AG10803 (cell line): ENCODE measurements around the gene DIABLO.
"Not testable (repeated sequence)": the region's sequence is repeated elsewhere in the genome, so short reads cannot be mapped to it uniquely, and the experiment has no call there.

Experiments used
- DNase-seq: peaks from one replicate; pipeline ENCODE4 v3.0.0; 2010; ENCODE audit warnings: low read depth
- H3K4me3 ChIP-seq: 2 replicates; pipeline ENCODE4 v1.5.1; 2011; ENCODE audit warnings: mild to moderate bottlenecking, low read length, control low read depth
- CTCF ChIP-seq: conservative IDR thresholded peaks from 2 replicates; pipeline ENCODE4 v1.5.1; 2011; ENCODE audit warnings: mild to moderate bottlenecking, low read length, control low read depth, inconsistent platforms

DIABLO gene

GRCh38 chr12:122184517-122184916, 41.3 kb downstream of the DIABLO start:
- no peak for TF ChIP-seq CTCF
- DNase-seq = no peak
- H3K4me3 ChIP-seq = no peak overlapping the region

DNA sequence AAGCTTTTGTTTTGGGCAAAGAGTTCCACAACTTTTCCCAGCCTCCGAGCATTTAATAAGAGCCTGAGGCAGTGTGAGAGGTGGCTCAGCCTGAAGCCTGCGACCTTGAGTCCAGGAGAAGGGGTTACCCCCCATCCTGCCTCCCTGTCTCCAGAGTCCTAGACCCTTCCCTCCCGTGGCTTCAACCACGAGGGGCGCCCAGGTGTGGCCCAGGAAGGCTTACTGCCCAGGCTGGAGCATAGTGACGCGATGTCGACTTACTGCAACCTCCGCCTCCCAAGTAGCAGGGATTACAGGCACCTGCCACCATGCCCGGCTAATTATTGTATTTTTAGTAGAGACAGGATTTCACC, 42.3 kb downstream of the DIABLO start:
- no peak for DNase-seq
- H3K4me3 ChIP-seq = peak overlapping the region; percentile 53
- TF ChIP-seq CTCF = no peak

DNA sequence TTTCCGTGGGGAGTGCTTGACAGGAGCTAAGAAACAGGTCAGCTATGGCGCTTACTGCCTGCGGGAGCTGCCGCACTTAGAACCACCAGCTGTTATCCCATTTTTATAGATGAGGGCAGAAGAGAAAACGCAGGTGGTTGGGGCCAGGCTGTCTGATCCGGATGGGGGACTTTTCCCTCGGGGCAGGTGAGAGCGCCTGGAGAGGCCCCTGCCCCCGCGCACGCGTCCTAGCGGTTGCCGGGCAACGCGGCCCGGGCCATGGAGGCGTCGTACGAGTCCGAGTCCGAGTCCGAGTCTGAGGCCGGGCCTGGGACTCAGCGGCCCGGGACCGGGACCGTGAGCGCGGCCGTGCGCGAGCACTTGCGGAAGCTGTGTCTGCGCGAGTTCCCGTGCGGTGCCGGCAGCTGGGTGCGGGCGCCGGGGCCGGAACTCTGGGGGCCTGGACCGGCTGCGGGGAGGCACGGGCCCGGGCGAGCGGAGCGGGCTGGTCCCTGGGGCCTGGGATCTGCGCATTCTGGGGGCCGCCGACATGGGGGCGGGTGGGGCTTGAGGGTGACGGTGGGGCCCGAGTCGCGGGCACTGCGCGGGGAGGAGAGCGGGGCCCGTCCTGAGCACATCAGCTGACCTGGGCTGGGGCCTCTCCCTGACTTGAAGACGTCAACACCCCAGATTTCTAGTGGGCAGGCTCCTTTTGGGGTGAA, 42.8 kb downstream of the DIABLO start, which contains the start of gene LRRC43:
Gene LRRC43, plus strand, starts transcription at position 237 of the 701 bp plus-strand sequence. Its CDS starts 22 bp downstream, at position 259.
- peak; percentile 27 for DNase-seq
- H3K4me3 ChIP-seq = peak within 1 kb of the TSS; percentile 53
- no peak for TF ChIP-seq CTCF

DNA sequence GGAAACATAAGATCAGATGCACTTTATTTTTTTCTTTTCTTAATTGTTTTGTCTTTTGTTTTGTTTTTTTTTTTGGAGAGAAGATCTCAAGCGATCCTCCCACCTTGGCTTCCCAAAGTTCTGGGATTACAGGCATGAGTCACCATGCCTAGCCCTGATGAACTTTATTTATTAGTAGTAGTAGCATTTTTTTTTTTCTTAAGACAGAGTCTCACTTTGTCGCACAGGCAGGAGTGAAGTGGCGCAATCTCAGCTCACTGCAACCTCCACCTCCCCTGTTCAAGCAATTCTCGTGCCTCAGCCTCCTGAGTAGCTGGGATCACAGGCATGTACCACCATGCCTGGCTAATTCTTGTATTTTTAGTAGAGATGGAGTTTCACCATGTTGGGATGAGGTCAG, 49.4 kb downstream of the DIABLO start:
- DNase-seq, H3K4me3 ChIP-seq: not testable (repeated sequence)

DNA sequence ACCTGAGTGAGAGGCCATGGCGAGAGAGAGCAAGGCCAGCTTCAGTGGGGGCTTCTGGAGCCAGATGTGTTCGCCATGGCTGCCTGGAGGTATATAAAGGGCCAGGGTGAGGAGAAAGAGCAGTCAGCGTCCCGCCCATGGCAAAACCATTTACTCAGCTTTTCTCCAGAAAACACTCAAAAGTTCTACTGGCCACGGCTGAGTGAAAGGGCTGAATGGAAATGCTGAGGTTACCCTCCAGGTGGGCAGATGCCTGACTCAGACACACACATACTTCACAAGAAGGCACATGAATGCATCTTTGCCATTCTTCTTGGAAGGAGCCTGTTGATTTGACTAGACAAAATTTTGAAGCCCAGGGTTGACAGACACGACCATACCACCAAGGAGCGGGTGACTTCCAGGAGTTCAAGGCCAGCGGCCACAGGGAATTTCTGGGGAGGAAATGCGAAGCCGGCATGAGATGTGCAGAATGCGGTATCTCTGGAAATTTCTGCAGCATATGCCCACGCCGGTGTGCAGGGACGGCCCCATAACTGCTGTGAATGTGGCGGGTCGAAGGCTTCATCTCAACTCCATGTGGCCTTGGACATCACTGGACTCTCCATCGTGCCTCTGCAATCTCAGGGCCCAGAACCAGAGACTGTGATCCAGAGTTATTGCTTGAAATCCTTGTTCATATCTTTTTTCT, 51.6 kb downstream of the DIABLO start, which contains the start of gene IL31:
Gene IL31, minus strand, starts transcription at position 67 of the 691 bp plus-strand sequence. Its CDS starts 49 bp downstream, at position 18.
- no peak for TF ChIP-seq CTCF
- DNase-seq = no peak
- H3K4me3 ChIP-seq = no peak within 1 kb of the TSS

DNA sequence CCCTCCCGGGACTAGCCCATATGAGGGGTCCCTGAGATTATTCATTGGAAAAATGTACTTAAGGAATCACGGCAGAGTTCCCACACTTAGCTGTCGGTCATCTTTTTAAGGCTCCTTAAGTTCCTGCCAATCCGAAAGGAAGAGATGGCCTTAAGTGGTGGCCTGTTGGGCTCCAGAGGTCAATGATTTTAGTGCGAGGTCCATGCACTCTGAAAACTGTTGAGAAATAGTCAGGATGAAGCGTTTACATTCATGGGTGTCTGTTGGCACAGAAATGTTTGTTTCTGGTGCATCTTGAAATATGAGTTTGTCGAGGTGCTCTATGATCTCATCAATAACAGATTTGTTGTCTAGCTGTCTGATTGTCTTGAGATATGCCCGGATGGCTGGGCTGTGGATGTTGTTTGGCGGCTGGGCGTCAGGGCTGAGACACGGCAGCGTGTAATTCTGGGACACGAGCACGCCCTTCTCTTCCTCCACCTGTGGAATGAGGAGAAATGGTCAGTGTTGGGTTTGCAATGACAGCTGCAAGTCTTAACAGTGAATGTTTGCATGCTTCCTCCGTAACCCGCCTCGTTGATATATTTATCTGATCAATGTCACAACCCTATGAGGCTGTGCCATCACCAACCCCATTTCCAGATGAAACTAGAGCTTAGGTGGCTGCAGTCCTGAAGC, 53.5 kb downstream of the DIABLO start:
- TF ChIP-seq CTCF = no peak
- H3K4me3 ChIP-seq = no peak overlapping the region
- DNase-seq = no peak

DNA sequence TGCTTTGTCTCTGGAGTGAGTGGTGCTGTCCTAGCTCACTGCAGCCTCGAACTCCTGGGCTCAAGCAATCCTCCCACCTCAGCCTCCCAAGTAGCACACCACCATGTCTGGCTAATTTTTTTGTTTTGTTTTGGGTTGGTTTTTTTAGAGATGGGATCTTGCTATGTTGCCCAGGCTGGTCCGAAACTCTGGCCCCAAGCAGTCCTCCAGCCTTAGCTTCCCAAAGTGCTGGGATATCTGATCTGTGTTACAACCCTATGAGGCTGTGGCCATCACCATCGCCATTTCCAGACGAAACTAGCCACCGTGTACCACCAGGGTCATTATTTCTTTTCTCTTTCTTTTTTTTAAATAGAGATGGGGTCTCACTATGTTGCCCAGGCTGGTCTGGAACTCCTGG, 54.5 kb downstream of the DIABLO start:
- H3K4me3 ChIP-seq = no peak overlapping the region
- TF ChIP-seq CTCF = no peak
- no peak for DNase-seq
